CD4-positive, alpha-beta T cell treated with Interleukin-15 for 1 hour (primary cell): ENCODE results near the gene ST7.
A peak's percentile ranks its signal among the peaks of the same experiment; 100 is the strongest.
"Not testable (repeated sequence)": the region's sequence is repeated elsewhere in the genome, so short reads cannot be mapped to it uniquely, and the experiment has no call there.

Experiments used
- DNase-seq: peaks from one replicate; pipeline ENCODE4 v3.0.0-alpha.2; 2020

The ST7 gene, protein sequence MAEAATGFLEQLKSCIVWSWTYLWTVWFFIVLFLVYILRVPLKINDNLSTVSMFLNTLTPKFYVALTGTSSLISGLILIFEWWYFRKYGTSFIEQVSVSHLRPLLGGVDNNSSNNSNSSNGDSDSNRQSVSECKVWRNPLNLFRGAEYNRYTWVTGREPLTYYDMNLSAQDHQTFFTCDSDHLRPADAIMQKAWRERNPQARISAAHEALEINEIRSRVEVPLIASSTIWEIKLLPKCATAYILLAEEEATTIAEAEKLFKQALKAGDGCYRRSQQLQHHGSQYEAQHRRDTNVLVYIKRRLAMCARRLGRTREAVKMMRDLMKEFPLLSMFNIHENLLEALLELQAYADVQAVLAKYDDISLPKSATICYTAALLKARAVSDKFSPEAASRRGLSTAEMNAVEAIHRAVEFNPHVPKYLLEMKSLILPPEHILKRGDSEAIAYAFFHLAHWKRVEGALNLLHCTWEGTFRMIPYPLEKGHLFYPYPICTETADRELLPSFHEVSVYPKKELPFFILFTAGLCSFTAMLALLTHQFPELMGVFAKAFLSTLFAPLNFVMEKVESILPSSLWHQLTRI

DNA sequence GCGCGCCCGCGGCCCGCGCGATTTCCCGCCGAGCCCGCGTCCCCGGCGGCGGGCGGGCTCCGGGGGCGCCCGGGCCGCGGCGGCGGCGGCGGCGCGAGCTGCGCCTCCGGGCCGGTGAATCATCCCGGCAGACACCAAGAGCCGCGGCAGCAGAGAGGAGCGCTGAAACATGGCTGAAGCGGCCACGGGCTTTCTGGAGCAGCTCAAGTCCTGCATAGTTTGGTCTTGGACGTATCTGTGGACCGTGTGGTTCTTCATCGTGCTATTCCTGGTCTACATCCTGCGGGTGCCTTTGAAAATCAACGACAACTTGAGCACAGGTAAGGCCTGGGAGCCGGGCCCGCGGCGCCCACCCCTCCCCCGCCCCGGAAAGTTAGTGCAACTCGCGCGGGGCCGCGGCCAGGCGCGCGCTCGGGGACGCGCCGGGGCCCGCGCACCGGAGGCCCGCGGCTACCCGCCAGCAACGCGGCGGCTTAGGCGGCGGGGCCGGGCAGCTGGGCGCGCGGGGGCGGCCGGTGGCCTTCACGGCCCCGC lies at the start of gene ST7:
TSS of gene ST7 (plus strand) at position 130 of the 534 bp plus-strand sequence. CDS start at position 170, 40 bp downstream.
- peak; percentile 55 for DNase-seq

DNA sequence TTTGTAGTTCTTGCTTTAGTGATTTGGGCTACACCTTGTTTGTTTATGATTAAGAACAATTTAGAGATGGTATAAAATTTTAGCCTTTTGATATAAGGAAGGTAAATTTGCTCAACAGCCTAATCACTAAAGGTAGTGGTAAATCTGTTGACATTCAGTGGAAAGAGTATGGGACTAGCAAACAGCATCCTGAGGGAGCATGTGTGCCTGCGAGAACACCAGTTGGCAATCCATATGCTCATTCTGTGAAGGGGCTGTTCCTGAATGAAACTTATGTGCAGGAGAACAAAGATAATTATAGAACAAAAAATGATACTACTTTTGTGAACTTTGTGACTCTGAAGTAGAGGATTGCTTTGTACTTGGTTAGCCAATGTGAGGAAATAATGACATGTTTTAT lies 46.9 kb upstream of the ST7 start:
- no peak for DNase-seq

DNA sequence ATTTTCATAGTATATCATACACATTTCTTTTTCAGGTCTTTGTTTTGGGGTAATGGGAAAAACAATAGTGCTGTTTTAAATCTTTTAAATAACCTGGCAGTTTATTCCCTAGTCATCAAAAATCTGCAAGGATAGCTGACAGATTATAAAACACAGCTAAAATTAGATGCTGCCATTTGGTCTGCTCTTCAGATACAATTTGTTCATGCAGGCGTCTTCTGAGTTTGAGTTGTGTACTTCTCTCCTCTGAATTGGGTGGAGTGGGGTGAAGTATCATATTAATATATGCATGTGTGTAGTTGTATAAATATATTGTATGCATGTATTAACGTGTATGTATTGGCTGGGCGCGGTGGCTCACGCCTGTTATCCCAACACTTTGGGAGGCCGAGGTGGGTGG lies 42.9 kb upstream of the ST7 start:
- no peak for DNase-seq

DNA sequence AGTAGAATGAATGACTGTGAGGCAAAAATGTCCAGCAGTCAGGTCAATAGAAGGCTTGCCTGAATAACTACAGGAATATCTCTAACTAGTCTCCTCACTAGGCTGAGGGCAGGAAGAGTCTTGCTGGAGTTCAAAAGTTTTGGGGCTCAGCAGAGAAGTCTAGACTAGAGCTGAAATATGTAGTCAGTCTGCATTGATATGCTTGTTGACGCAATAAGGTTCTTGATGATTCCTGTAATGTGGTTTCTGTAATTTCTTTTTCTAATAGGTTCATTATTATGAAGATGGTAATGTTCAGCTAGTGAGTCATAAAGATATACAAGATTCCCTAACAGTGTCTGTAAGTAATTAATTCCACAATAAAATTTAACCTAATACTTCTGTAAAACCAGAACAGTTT lies 41.5 kb upstream of the ST7 start:
- DNase-seq = no peak

DNA sequence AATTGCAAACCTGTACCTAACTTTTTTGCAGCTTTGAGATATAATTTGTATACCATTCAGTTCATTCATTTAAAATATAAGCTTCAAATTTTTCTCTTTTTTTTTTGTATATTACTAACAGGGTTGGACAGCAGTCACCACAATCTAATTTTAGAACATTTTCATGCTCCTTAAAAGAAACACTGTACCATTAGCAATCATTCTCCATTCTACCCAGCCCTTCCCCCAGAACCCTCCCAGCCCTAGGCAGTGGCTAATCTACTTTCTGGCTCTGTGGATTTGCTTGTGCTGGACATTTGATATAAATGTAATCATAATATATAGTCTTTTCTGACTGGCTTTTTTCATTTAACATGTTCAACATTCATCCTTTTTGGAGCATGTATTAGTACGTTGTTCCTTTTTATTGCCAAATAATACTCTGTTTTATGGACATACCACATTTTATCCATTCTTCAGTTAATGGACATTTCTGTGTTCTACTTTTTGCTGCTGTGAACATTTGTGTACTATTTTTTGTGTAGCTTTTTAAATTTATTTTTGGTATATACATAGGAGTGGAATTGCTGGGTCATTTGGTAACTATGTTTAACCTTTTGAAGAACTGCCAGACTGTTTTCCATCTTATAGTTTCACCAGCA lies 40.9 kb upstream of the ST7 start:
- no peak for DNase-seq

DNA sequence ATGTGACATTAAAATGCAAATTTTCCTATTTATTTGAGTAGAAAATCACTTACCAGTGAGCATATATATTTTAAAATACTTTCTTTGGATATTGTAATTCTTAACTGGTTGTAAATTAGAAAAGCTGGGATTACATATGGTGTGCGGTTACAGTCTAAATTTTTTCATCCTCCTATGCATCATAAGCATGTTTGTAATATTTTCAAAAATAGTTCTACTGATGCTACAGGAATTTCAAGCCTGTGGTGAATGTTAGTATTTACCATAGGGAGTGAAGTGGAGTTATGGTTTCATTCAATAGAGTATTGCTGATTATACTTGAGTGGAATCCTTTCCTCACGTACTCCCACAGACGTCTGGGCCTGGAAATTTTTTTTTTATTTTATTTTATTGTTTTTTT lies 34.6 kb upstream of the ST7 start:
- DNase-seq = no peak

DNA sequence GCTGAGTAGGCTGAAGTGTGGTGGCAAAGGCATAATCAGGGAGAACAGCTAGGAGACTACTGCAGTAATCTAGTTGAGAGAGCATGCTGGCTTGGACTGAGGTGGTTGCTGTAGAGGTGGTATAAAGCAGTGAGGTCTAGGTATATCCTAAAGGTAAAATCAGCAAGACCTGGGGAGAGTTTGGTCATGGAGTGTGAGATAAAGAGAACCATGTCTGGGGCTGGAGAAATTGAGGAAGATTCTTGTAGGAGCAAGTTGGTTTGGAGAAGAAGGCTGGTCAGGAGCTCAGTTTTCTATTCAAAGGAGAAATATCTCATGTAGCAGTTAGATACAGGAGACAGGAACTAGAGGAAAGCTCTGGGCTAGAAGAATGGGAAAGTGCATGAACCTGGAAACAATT lies 32.9 kb upstream of the ST7 start:
- DNase-seq = no peak

DNA sequence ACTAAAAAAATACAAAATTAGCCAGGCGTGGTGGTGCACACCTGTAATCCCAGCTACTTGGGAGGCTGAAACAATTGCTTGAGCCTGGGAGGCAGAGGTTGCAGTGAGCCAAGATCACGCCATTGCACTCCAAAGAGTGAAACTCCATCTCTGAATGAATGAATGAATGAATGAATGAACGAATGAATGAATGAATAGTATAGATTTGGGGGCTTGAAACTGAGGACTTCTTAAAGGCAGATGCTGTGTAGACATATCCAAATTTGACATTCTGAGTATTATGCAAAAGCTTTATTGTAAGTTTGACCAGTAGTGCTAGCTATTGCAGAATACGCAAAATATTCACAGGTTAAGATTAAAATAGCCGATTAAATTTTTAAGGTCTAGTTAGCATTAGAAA lies 30.8 kb upstream of the ST7 start:
- no peak for DNase-seq

DNA sequence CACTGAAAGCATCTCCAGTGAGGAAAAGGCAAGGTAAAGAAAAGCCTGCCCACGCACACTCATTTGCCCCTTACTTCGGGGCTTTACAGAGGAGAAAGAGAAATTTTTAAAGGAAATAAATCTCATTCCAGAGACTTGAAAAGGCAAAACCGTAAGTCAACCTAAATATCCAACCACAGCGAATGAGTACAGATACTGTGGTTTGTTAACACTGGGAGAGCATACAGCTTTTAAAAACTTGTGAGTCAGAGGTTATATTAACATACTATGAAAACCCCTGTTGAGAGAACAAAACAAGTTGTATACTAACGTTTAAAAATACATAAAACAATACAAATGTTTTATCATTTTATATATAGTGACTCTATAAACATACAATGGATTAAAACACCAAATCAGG lies 28.6 kb upstream of the ST7 start:
- DNase-seq = no peak

DNA sequence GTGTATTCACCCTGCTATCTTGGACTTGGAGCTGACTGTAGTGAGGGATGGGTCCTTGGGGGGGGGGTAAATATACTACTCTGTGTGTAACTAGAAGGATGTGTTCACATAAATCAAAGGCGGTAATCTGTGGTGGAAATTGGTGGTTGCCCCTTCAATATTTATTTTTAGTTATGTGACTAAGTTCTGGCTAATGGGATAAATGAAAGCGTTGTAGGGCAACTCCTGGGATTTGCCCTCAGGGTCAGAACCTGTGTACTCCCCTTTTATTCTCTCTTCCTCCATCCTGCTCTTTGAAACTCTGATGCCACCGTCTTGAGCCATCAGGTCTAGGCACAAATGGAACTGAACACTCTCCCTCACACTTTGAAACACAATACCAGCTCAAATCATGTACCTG lies 24.3 kb upstream of the ST7 start:
- DNase-seq = no peak

DNA sequence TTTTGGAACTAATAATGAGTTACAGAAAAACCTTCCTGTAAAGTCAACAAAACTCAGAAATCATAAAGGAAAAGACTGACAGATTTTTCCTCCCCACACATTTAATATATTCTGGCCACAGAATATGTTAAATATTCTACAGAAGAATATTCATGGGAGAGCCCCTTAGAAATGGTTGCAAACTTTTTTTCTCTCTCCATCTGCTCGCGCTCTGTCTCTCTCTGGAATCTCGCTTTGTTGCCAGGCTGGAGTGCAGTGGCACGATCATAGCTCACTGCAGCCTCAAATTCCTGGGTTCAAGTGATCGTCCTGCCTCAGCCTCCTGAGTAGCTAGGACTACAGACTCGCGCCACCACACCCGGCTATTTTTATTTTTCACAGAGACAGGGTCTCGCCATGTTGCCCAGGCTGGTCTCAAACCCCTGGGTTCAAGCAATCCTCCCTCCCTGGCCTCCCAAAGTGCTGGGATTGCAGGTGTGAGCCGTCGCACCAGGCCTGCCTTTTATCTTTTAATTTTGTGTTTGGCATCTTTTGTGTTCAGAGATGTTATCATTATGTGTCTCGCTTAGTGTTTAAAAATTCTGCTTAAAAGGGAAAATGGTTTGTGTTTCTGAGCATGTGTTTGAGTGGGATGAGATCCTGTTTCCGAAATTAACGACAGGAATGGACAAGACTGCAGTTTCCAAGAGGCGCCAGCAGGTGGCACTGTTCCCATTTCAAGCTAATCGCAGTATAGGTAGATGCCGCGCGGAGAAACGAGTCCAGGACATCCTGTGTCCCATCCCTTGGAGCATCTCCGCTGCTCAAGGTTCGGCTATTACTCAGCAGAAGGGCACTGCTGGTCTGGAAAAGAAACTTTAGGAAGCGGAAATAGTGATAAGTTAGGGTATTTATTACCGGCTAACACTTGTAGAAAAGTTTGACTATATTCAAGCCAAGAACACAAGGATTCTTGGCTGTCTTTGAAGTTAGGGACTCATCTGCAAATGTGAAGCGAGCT lies 23.1 kb upstream of the ST7 start:
- DNase-seq = peak; percentile 59

DNA sequence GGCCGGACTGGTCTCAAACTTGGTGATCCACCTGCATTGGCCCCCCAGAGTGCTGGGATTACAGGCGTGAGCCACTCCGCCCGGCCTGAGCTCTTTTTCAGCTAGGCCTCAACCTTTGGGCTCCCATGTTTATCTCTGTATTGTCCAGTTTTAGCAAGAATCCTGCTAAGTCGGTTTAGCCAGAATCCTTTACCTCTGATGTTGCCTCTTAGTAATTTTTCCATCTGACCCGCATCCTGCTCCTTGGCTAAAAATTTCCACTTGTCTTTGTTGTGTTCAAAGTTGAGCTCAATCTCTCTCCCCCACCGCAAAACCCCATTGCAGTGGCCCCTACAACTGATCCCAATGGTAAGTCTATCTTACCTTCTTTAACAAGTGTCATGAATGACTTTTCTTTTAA lies 20.7 kb upstream of the ST7 start:
- no peak for DNase-seq

DNA sequence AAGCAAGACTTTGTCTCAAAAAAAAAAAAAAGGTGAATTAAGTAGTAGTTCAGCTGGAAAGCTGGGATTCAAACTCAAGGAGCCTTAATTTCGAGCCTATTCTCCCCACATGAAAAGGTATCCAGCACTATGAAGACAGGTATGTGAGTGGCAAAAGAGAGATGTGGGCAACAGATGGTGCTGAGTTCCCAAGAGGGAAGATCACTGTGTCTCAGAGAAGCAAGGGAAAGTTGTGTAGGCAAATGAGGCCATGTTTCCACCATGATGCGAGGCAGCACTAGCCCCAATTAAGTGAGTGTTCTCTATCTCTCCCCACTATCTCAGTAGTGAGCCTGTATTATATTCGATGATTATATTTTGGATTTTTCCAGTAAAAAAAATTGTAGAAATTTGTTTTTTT lies 19.8 kb upstream of the ST7 start:
- DNase-seq = no peak

DNA sequence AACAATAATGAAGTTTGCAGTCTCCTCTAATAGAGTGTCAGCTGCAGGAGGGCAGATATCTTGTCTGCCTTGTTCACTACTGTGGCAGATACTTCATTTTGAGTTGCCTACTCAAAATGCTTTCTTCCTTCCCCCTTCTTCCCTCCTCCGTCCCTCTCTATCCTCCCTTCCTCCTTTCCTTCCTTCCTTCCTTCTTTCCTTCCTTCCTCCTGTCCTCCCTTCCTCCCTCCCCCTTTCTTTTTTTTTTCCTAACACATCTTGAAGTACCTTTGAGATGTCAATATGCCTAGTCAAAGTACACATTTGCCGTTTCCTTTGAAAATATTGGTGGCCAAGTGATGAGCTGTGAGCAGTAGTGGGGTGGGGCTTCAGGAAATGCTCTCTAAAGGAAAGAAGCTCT lies 18.7 kb upstream of the ST7 start:
- DNase-seq = no peak

DNA sequence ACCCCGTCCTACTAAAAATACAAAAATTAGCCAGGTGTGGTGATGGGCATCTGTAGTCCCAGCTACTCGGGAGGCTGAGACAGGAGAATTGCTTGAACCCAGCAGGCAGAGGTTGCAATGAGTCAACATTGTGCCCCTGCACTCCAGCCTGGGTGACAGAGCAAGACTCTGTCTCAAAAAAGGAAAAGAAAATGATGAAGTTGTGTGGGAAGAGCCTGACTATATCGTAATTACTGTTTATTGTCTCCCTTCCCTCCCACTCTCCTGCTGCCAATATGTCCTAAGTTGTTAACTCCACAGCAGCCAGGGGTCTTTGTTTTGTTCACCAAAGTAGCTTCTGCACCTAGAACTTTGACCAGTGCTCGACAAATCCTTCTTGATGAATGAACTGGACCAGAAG lies 16.5 kb upstream of the ST7 start:
- DNase-seq = not testable (repeated sequence)

DNA sequence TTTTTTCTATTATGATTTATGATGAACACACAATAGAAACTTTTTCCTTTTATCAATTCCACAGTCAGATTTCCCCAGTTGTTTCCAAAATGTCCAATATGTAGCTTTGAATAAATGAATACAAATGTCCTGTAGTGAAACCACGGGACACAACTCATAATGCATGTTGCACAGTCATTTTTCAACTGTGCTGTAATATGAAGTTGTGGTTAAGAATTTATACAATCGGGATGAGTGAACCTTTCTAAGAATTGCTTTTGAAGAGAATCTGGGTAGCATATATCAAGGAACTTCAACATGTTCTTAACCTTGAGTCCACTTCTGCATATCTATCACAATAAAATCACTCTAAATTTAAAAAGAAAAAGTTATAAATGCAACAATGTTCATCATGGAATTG lies 14.6 kb upstream of the ST7 start:
- no peak for DNase-seq

DNA sequence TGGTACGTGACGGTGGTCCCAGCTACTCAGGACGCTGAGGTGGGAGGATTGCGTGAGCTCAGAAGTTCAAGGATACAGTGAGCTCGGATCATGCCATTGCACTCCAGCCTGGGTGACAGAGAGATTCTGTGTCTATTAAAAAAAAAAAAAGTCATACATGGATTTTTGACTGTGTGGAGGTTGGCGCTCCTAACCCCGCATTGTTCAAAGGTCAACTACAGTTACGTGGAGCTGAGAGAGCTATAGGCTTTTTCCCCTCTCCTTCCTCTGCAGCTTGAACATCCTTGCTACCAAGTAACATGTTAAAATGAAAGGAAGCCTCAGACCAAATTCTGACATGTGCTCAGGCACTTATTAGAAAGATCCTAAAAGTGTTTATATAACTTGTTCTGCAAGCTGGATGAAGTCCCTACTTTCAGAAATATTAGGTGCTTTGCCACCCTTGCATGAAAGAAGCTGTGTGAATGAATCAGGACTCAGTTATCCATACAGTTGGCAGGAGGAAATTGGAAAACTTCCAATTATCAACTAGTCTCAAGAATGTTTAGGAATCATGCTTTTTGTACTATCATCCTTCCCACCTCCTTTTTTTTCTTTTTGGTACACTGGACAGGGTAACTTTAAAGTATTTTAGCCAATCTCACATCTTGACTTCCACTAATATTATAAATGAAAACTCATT lies 12.5 kb upstream of the ST7 start:
- no peak for DNase-seq

DNA sequence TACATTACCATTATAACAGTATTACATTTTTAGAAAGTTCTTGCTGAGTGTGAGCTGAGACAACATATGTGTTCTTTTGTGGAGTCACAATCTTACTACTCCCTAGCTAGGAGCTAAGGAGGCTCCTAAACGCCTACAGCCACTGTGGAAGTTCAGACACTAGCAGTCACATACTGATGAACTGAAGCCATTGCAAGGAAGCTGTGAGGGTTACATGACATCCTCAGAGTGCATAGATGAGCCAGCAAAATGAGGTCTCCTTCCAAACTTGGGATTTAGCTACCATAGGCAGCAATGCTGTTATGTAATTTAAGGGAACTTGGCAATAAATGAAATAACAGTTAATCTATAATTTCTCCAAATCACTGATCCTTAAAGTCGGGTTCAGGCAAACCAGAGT lies 10.8 kb upstream of the ST7 start:
- DNase-seq = no peak

DNA sequence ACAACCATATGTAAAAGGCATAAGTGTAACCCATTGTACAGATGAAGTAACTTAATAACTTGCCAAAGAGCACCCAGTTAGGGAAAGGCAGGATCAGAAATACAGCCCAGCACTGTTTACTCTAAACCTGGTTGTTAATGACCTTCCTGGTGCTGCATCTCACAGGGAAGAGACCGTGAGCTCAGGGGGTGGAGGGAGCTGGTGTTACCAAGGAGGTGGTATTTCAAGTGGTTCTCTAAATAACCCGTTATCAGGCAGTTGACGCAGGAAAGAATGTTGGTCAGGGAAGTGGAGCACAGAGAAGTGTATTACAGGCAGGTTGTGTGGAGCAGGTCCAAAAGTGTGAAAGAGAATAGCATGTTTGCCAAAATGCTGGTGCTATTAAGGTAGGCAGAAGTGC lies 4.4 kb upstream of the ST7 start:
- DNase-seq = no peak

DNA sequence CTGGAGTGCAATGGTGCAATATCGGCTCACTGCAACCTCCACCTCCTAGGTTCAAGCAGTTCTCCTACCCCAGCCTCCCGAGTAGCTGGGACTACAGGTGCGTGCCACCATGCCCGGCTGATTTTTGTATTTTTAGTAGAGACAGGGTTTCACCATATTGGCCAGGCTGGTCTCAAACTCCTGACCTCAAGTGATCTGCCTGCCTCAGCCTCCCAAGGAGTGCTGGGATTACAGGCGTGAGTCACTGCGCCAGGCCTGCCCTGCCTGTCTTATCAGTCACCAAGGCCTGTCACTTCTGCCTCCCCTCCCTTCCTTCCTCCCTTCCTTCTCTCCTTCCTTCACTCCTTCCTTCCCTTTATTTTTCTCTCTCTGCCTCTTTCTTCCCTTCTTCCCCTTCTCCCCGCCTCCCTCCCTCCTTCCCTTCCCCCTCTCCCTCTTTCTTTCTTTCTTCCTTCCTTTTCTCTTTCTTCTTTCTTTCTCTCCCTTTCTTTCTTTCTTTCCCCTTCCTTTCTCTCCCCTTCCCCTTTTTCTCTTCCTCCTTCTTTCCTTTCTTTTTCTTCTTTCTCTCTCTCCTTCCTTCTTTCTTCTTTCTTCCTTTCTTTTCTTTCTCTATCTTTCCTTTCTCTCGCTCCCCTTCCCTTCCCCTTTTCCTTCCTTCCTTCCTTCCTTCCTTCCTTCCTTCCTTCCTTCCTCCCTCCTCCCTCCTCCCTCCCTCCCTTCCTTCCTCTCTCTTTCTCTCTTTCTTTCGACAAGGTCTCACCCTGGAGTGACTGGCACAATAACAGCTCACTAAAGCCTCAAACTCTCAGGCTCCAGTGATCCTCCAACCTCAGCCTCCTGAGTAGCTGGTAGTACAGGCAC lies 3.1 kb upstream of the ST7 start:
- no peak for DNase-seq

DNA sequence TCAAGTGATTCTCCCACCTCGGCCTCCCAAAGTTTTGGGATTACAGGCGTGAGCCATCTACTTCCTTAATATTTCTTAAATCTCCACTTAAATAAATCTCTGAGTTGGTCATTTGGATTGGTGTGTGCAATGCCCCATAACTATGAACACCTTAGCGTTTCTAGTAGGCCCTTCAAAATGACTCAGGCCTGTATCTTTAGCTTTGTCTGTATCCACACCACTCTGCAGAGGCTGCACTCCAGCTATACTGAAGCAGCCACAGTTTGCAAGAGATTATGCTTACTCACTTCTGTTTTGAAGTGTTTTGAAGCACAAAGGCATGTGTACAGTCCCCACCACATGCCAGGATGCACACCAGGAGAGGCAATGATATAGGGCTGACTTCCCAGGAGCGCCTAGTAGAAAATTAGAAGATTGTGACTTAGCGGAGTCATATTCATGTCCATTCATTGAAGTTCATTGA lies 2.4 kb upstream of the ST7 start:
- DNase-seq = no peak
